Epithelial cell of proximal tubule (primary cell): ENCODE data around the gene SEC16A. TPM values are rescaled to one million over a fixed set of nuclear protein-coding genes. Genes with fewer than 3 reads are reported as not detected.

Experiments
- DNase-seq: peaks from one replicate; pipeline ENCODE4 v3.0.0-alpha.2; 2011; ENCODE audit warnings: low read depth
- H3K4me3 ChIP-seq: 2 replicates; pipeline ENCODE4 v1.5.1; 2011; ENCODE audit warnings: low read depth, mild to moderate bottlenecking, low read length
- CTCF ChIP-seq: conservative IDR thresholded peaks from 2 replicates; pipeline ENCODE4 v1.5.1; 2012; ENCODE audit warnings: low read depth, mild to moderate bottlenecking, low read length
- total RNA-seq: library from RNA; depleted of rRNA; stranded (reverse); fragments of >200 nt; gene quantifications from 2 replicates; pipeline ENCODE4 v1.2.3, GENCODE V29; 2015

SEC16A gene
- total RNA-seq, 1 donor from 2014 or later: 41.7 TPM

DNA sequence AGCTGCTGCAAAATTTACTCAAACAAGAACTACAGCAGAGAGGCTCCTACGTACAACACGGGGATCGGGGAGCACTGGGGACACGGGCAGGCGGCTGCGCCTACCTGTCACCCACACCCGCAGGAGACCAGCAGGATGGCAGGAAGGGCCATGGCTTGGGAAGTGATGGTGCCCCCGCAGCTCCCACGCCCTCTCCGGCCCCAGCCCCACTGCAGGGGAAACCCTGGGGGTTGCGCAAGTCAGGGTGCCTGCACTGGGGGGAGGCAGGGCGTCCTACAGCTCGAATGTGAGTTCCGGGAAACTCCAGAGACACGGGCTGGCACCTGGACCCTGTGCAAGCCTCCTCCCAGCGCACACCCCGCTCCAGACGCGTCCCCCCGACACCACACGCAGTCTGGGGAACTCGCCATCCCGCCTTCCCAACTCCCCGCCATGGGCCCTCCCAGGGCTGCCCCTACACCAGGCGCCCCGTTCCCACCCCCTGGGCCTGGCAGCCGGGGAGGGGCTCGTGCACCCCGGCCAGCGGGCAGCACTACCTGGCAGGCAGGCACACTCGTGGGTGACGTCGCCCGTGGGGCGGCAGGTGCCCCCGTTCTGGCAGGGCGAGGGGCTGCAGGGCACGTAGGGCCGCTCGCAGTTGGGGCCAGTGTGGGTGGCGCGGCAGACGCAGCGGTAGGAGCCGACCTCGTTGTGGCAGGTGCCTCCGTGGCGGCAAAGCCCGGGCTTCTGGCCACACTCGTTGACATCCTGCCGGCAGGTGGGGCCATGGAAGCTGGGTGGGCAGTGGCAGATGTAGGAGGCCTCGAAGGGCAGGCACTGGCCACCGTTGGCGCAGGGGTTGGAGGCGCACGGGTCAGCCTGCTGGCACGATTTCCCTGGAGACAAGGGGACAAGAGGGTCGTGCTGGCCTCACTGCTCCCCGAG, 39.7 kb upstream of the SEC16A start:
- no peak for TF ChIP-seq CTCF
- no peak overlapping the region for H3K4me3 ChIP-seq
- no peak for DNase-seq

DNA sequence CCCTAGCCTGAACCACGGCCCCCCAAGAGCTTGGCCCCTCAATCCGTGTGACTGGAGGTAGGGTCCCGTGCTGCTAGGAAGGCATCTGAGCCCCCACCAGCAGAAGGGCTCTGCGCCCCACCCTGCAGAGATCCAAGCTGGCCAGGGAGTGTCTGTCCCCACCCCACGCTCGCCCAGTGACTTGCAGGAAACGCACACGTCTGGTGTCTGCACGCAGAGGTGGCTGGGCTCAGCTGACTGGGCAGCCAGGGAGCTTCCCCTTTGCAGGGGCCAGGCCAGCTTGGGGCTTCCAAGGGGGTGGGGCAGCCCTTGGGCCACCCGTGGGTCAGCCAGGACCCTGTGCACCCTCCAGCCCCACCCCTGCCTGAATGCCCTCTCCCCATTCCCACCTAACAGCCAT, 38.7 kb upstream of the SEC16A start:
- no peak overlapping the region for H3K4me3 ChIP-seq
- no peak for TF ChIP-seq CTCF
- no peak for DNase-seq

- no peak for TF ChIP-seq CTCF
- peak overlapping the region; percentile 12 for H3K4me3 ChIP-seq
- peak; percentile 23 for DNase-seq
These were observed 37.3 kb upstream of the SEC16A start for GRCh38 chr9:136520053-136520540.

GRCh38 chr9:136519263-136520052, 36.6 kb upstream of the SEC16A start:
- no peak for DNase-seq
- H3K4me3 ChIP-seq: peak overlapping the region; percentile 12
- TF ChIP-seq CTCF: no peak

GRCh38 chr9:136518623-136519022, 35.8 kb upstream of the SEC16A start:
- TF ChIP-seq CTCF: no peak
- DNase-seq: no peak
- H3K4me3 ChIP-seq: no peak overlapping the region

GRCh38 chr9:136517950-136518349, 35.1 kb upstream of the SEC16A start:
- DNase-seq: no peak
- no peak overlapping the region for H3K4me3 ChIP-seq
- no peak for TF ChIP-seq CTCF
